HG03095 (cell line): Measurements from ENCODE around the gene TOMM40L.
"Not testable (repeated sequence)": the region's sequence is repeated elsewhere in the genome, so short reads cannot be mapped to it uniquely, and the experiment has no call there.

ENCODE experiments used
- ATAC-seq: cut with Tn5 transposase; IDR thresholded peaks from one replicate; pipeline ENCODE4 v1.9.1; 2021; ENCODE audit warnings: moderate library complexity; ENCODE audit not compliant: unreplicated experiment

Gene TOMM40L

DNA sequence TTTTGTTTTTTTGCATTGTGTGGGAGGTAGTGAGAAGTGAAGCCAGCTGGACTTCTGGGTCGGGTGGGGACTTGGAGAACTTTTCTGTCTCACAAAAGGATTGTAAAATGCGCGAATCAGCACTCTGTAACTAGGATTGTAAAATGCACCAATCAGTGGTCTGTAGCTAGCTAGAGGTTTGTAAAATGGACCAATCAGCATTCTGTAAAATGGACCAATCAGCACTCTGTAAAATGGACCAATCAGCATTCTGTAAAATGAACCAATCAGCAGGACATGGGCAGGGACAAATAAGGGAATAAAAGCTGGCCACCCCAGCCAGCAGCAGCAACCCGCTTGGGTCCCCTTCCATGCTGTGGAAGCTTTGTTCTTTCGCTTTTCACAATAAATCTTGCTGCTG is 24.2 kb downstream of the TOMM40L start:
- ATAC-seq, result not testable (repeated sequence)

DNA sequence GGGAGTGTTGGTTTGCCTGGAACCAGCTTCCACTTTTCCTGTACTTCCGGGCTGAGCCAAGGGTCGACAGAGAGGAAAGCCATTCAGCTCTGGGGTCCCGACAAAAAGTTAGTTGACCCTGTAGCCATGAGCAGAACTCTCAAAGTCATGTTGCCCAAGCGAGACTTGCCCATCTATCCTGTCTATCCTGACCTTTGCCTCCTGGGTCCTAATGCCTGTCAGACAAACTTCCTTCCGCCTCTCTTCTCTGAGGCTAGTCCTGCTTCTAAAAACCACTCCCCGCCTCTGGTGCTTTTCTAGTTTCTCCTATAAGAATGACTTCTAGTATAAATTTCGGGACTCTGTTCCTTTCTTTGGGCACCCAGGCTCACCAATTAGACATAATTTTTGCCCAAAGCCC is 25.0 kb downstream of the TOMM40L start:
- no peak for ATAC-seq

DNA sequence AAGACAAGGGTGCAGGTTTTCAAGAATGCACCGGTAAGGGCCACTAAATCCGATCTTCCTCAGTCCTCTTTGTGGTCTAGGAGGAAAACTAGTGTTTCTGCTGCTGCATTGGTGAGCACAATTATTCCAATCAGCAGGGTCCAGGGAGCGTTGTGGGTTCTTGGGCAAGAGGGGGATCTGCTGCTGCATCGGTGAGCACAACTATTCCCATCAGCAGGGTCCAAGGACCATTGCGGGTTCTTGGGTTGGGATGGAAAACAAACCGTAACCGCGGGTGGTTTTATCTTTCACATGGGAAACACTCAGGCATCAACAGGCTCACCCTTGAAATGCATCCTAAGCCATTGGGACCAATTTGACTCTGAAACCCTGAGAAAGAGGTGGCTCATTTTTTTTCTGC is 25.7 kb downstream of the TOMM40L start:
- ATAC-seq, result no peak

DNA sequence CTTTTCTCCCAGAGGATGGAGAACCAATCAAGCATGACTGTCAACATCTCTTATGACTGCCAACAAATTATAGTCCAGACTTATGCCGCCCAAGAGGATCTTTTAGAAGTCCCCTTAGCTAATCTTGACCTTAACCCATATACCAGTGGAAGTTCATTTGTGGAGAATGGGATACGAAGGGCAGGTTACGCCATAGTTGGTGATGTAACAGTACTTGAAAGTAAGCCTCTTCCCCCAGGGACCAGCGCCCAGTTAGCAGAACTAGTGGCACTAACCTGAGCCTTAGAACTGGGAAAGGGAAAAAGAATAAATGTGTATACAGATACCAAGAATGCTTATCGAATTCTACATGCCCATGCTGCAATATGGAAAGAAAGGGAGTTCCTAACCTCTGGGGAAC is 29.4 kb downstream of the TOMM40L start:
- ATAC-seq, result not testable (repeated sequence)

DNA sequence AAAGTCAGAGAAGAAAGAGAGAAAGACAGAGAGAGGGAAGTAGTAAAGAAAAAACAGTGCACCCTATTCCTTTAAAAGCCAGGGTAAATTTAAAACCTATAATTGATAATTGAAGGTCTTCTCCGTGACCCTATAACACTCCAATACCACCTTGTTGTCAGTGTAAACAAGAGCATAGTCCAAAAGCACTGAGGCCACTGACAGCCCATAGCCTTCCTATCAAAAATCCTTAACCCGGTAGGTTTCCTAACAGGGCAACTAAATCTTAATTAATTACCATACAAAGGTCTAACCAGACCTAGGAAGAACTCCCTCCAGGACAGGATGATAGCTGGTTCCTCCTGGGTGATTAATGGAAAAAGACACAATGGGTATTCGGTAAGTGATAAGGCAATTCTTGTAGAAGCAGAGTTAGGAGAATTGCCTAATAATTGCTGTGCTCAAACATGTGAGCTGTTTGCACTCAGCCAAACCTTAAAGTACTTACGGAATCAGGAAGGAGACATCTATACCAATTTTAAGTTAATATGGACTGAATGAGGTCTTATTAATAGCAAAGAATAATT is 30.2 kb downstream of the TOMM40L start:
- not testable (repeated sequence) for ATAC-seq

DNA sequence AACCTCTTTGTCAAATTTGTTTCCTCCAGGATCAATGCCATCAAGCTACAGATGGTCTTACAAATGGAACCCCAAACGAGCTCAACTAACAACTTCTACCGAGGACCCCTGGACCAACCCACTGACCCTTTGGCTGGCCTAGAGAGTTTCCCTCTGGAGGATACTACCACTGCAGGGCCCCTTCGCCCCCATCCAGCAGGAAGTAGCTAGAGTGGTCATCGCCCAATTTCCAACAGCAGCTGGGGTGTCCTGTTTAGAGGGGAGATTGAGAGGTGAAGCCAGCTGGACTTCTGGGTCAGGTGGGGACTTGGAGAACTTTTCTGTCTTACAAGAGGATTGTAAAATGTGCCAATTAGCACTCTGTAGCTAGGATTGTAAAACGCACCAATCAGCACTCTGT is 31.2 kb downstream of the TOMM40L start:
- not testable (repeated sequence) for ATAC-seq

DNA sequence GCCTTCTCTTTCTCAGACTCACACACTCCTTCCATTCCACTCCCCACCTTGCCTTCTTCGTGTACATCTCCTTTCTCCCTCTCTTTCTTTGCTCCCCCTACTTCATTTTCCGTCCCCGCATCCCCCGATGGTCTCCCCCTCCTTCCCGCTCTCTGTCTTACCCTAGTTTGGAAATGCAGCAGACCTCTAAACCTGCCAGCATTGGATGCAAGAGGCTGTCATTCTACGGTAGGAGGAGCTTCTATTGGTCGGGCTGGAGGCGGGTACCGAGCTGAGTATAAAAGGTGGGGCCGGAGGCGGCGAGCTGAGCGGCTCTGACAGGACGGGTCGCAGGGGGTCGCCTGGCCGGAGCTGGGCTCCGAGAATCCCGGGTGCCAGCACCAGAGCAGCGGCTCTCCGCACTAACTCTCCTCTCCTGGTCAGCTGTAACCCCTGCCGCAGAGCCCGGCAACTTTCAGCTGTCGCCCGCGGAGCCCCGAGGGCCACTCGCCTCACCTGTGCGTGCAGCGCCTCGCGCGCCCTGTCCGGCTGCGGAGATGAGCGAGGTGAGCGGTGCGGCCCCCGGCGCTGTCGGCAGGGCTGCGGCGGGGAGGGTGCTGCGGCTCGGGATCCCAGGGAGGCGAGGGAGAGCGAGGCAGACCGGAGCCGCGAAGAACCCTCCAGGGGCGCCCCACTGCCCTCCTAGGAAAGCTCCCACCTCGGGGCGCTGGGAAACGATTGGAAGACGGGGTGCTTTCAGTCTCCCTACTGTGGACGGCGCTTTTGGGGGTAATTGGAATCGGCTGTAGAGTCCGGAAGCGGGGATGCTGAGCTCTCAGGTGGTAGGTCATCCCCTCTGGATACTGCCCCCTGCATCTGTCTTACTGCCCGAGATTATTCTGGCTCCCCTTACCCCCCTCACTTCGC is 32.8 kb downstream of the TOMM40L start, which contains the start of gene PCP4L1:
TSS of gene PCP4L1 (plus strand) at position 307 of the 906 bp plus-strand sequence. CDS start at position 537, 230 bp downstream.
- no peak for ATAC-seq

DNA sequence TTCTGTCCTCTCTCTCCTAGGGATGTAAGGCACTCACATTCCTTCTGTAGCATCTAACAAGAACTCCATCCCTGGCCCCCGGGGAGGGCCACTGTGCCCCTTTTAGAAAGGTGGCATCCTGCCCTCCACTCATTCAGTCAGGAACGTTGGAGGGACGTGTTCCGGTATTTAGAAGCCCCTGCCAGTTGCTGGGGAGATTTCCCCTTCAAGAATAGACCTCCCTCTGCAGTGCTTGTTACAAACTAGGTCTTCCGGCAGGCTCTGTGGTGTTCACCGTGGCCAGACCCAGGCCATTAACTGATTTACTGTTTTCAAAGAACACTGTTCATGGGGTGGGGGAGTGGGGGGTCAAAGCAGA is 33.5 kb downstream of the TOMM40L start:
- ATAC-seq, result no peak

DNA sequence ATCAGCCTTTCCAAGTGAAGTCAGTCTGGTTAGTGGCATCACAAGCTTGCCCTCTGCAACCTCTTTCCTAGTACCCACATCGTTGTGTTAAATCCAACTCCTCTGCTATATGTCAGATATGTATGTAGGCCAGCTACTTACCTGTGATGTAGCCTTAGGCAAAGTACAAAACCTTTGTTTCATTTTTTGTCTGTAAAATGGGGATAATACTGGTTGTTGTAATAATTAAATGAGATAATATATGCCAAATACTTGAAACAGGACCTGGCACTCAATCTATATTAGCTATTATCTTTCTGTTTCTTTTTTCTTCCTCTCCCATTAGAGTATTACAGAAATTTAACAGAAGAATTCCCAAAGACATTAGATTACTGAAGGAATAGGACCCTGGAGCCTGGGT is 33.9 kb downstream of the TOMM40L start:
- ATAC-seq, result no peak

DNA sequence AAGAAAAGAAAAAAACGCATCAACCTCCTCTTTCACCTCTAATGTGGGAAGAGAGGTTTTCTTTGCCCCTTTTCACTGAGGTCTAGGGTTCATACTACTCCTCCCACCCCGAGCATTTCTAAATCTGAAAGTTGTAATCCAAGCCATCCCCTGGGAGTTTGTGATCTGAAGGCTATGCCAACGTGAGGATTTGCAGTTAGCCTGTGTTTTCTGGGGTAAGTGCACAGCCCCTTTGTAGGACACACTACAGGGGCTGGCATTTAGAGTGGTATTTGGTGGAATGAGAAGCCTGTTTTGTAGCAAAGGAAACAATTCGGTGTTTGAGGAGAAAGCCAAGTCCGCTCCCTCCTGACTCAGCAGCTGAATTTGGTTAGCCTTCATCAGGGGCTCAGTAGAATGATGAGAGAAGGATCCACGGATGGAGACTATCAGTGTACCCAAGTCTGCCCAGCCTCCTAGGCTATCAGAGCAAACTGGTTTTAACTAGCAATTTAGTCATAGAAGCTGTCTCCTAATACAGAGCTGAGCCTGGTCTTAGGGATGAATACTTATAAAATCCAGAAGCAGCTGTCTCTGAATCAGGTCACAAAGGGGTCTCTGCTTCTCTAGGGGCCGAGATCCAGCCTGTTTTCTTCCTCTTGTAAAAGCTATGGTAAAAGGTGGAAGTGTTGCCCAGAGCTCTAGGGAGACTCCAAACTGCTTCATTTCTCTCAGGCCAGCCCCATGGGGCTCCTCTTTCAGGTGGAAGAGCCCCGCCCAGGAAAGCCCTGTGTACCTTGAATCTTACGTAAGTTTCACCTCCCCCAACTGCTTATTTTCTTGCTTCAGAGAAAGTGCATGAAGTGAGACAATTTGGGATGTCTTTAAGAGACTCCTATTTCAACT is 34.8 kb downstream of the TOMM40L start:
- no peak for ATAC-seq

DNA sequence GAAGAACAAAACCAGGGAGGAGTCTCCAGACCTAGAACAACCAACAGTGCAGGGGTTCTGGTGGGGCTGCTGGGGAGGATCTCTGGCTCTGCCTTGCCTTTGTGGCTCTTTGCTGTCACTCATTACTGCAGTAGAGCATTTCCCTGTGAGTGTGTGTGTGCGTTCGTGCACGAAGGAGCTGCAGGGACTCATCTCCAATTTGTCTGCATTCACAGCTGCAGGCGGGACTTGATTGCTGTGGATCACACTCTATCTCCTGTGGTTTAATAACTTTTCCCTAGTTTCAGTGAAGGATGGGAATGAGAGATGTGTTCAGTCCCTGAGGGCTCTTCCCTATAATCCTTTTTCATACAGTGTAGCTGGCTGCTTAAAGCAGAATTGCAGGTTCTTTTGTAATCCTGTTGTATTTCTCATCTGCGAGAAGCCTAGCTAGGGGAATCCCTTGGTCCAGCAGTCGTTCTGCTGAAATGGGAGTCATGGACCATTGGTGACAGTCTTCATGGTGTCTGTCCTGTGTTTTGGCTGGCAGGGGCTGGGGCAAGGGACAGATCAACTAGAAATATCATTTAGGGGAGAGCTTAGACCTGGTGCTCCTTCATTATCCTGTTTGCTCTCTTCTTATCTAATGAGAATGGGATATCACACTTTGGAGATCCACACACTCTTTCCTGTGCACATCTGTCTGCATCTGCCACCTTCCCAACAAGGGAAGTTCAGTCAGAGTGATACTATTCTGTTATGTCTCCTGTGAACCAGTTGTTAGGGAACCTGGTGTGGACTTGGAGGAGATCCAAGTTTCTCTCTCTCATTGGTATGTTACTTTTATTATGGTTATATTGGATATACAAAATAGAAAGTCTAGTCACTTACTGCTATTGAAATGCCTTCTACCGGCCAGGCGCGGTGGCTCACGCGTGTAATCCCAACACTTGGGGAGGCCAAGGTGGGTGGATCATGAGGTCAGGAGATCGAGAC is 35.7 kb downstream of the TOMM40L start:
- ATAC-seq, result no peak

DNA sequence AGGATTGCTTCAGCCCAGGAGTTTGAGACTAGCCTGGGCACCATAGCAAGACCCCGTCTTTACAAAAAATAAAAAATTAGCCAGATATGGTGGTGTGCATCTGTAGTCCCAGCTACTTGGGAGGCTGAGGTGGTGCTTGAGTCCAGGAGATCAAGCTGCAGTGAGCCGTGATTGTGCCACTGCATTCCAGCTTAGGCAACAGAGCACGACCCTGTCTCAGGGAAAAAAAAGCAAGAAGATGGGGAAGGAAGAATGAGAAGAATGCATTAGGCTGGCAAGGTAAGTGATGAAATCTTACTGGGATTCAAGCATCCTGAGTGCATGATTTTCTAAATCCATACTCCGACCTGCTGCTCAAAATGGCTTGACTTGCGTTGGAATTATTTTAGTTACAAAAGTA is 39.4 kb downstream of the TOMM40L start:
- no peak for ATAC-seq

DNA sequence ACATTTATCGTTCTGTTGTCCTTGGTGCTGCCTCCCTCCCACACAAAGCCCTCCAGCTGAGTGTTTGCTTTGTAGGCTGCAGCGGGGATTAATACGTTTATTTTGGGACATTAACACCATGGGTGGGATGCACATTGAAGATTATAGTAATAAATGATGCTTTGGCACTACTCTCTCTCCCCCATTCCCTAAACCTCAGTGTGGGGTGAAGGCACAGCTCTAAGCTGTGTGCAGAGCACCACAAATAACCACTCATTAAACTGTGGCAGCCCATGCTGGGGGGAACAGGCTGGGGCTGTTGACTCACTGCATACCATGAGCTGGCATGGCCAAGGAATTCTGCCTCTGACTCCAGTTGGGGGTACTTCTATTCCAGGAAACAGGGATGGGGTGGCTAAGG is 40.3 kb downstream of the TOMM40L start:
- ATAC-seq, result no peak

DNA sequence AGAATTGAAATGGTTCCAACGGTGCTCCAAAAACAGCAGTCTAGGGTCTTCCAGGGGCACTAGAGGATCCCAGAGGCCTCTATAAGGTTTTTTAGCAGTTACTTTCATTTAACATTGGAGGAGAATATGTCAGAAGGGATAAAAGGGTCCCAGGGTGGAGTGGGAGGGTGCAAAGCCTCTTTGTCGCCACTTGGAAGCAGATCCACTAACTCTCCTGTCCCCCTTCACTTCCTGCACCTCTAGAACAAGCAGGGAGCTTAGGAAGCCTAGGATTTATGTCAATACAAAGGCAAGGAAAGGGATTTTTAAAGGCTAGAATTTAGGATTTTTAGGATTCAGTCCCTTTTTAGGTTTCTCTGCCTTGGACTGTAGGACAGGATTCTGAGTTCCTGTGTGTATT is 41.0 kb downstream of the TOMM40L start:
- ATAC-seq, result no peak

DNA sequence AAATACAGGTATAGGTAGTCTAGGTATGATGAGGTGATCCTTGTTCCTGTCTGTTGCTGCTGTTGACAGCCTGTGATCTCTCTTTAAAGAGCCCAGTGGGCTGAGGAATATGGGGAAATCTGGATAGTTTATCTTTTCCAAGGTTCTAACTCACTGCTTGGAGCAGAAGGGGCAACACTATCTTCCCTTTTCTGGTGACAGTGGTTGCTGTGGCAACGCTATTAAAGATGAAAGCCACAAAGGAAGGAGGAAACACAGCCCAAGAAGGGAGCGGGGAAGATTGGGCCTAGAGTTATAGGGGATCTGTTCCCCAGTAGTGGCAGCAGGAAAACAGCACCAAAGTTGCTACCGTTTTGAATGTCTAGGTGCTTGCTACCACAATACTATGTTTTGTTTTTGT is 41.5 kb downstream of the TOMM40L start:
- no peak for ATAC-seq

DNA sequence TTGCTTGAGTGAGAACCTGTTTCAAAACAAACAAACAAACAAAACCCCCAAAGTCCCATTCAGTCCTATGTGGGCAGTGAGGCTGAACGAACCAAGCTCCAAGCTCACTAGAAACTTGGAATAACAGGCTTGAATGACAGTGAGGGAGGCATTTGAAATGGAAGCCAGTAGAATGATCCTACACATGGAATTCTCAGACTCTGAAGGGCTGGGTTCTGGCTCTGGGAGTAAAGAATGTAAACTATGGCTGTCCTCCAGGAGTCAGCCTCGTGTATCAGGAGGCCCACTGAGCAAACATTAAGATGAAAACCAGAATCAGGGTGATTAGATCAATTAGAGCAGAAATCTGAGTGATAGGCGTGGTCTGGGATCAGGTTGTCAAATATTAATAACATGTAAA is 47.5 kb downstream of the TOMM40L start:
- no peak for ATAC-seq

DNA sequence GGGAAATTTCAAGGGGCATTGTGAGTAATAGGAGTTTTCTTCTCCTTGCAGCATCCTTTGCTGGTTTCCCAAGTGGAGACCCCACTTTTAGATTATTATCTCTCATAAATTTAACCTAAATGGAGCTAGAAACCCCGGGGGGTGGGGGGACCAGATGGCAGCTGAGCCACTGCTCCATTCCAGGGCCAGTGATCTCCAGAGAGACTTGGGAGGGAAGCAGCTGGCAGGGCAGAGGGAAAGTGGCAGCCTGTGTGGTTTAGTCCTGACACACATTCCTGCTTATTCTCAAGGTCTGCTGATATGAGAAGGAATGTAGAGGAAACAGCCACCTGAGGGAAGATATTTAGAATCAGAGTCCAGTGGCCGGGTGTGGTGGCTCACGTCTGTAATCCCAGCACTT is 49.0 kb downstream of the TOMM40L start:
- ATAC-seq, result no peak
